Measurements from ENCODE around the gene PLEKHG5. TPM values are rescaled to one million over a fixed set of nuclear protein-coding genes. Genes with fewer than 3 reads are reported as not detected.
A peak's percentile ranks its signal among the peaks of the same experiment; 100 is the strongest.
"Not testable (repeated sequence)": the region's sequence is repeated elsewhere in the genome, so short reads cannot be mapped to it uniquely, and the experiment has no call there.

The PLEKHG5 gene
- total RNA-seq, 6 experiments from 2014 or later: 0.70 to 2.3 (median 1.5) TPM

- H3K27me3 ChIP-seq; intact Hi-C loops (cut with DNase I); H3K4me3 ChIP-seq; H3K9me3 ChIP-seq; H3K36me3 ChIP-seq: not testable (repeated sequence)
- TF ChIP-seq CTCF (IDR thresholded peaks at IDR 0.05): peak in 1 of 4 donors; percentile 17
- WGBS (ENCODE audit: insufficient coverage, low coverage, low lambda C conversion rate, missing lambda C conversion rate): 20% methylated on average over 1 of the region's 4 CpGs
- H3K4me1 ChIP-seq: peaks cover 0 to 37% (median 11%) of the 10 kb centered on the region in 4 donors
- peak; percentile 86 to 94 (median 93) for DNase-seq
- ATAC-seq: peak; percentile 57 to 71 (median 67)
- peak overlapping the region in 1 of 3 donors; percentile 80 for H3K27ac ChIP-seq
These were observed 45.5 kb downstream of the PLEKHG5 start for GRCh38 chr1:6445929-6446328.

GRCh38 chr1:6445062-6445763 lies 46.3 kb downstream of the PLEKHG5 start:
- 6% methylated on average over 11 of the region's 19 CpGs for WGBS (ENCODE audit: insufficient coverage, low coverage, low lambda C conversion rate, missing lambda C conversion rate)
- peak; percentile 49 to 56 (median 53) for ATAC-seq

GRCh38 chr1:6444377-6444776 lies 47.1 kb downstream of the PLEKHG5 start:
- no peak for TF ChIP-seq CTCF (IDR thresholded peaks at IDR 0.05)
- no peak for TF ChIP-seq POLR2A (IDR thresholded peaks at IDR 0.05)
- no peaks in the 10 kb centered on the region for H3K27me3 ChIP-seq
- intact Hi-C loops (cut with DNase I): no loop called here
- DNase-seq (peak in 1 of 3 donors; percentile 49), ATAC-seq (no peak)
- 43% methylated on average over 5 of the region's 15 CpGs for WGBS (ENCODE audit: insufficient coverage, low coverage, low lambda C conversion rate, missing lambda C conversion rate)
- H3K27ac ChIP-seq: no peak overlapping the region
- H3K9me3 ChIP-seq: no peaks in the 10 kb centered on the region
- H3K4me3 ChIP-seq: no peak overlapping the region
- peaks cover 0 to 25% (median 11%) of the 10 kb centered on the region in 4 donors for H3K4me1 ChIP-seq
- H3K36me3 ChIP-seq: no peaks in the 10 kb centered on the region

More at GRCh38 chr1:6445062-6445763, 46.3 kb downstream of the PLEKHG5 start:
- Histone ChIP-seq H3K4me1 (peaks cover 0 to 31% (median 11%) of the 10 kb centered on the region in 4 donors), H3K27ac (peak overlapping the region in 1 of 3 donors; percentile 33), H3K4me3 (no peak overlapping the region), H3K9me3 (no peaks in the 10 kb centered on the region), H3K27me3 (no peaks in the 10 kb centered on the region), H3K36me3 (no peaks in the 10 kb centered on the region)
- DNase-seq: peak; percentile 80 to 87 (median 86)
- peak; percentile 71 to 85 (median 76) for TF ChIP-seq CTCF (IDR thresholded peaks at IDR 0.05)
- TF ChIP-seq POLR2A (IDR thresholded peaks at IDR 0.05): no peak
- intact Hi-C loops (cut with DNase I): no loop called here

- WGBS (ENCODE audit: insufficient coverage, low coverage, low lambda C conversion rate, missing lambda C conversion rate): no CpG with 5 or more reads among the region's 21 CpGs
These were observed 47.9 kb downstream of the PLEKHG5 start for GRCh38 chr1:6443339-6444115.

More at GRCh38 chr1:6443339-6444115, 47.9 kb downstream of the PLEKHG5 start:
- Histone ChIP-seq H3K27ac (no peak overlapping the region), H3K4me1 (peaks cover 0 to 30% (median 11%) of the 10 kb centered on the region in 4 donors), H3K27me3 (no peaks in the 10 kb centered on the region), H3K9me3 (no peaks in the 10 kb centered on the region), H3K36me3 (no peaks in the 10 kb centered on the region), H3K4me3 (no peak overlapping the region)
- intact Hi-C loops (cut with DNase I): no loop called here
- peak in 1 of 3 donors; percentile 40 for DNase-seq
- no peak for ATAC-seq
- TF ChIP-seq POLR2A (IDR thresholded peaks at IDR 0.05) (no peak), CTCF (IDR thresholded peaks at IDR 0.05) (no peak)

Measured in right lobe of liver (tissue), 6 donors.